GM13976 (cell line): ENCODE results near the gene RBPJ.
A peak's percentile ranks its signal among the peaks of the same experiment; 100 is the strongest.

Experiments
- DNase-seq: peaks from one replicate; pipeline ENCODE4 v3.0.0; 2012; ENCODE audit warnings: low spot score
- CTCF ChIP-seq: IDR thresholded peaks from 2 replicates; pipeline ENCODE4 v1.5.1; 2012; ENCODE audit warnings: borderline replicate concordance, mild to moderate bottlenecking; ENCODE audit not compliant: insufficient read depth; ENCODE audit errors: extremely low read depth, missing control alignments, control extremely low read depth
- in situ Hi-C: fragments of 300-500 bp; cut with MboI; formaldehyde crosslinking; loops from one replicate; pipeline ENCODE4 v1.12.0; 2022; ENCODE audit warnings: low sequenced_read_pairs, mixed read lengths, inconsistent platforms; ENCODE audit not compliant: unreplicated experiment

RBPJ gene

GRCh38 chr4:26452565-26453531 lies 132.0 kb downstream of the RBPJ start:
- no peak for TF ChIP-seq CTCF
- in situ Hi-C loops, result loop anchor here (10.0 to 25.0 kb wide), 2 partner anchors 259 to 552 kb away; no protein-coding TSS in a partner anchor
- DNase-seq, result no peak

GRCh38 chr4:26454961-26455360 lies 134.1 kb downstream of the RBPJ start:
- in situ Hi-C loops, result loop anchor here (10.0 to 25.0 kb wide), 2 partner anchors 257 to 550 kb away; no protein-coding TSS in a partner anchor
- DNase-seq, result no peak
- TF ChIP-seq CTCF, result no peak

- TF ChIP-seq CTCF, result no peak
- in situ Hi-C loops, result loop anchor here (10.0 to 25.0 kb wide), 2 partner anchors 257 to 549 kb away; no protein-coding TSS in a partner anchor
- no peak for DNase-seq
These were observed 134.8 kb downstream of the RBPJ start for GRCh38 chr4:26455571-26455970.

GRCh38 chr4:26457412-26457811 lies 136.6 kb downstream of the RBPJ start:
- no peak for TF ChIP-seq CTCF
- no peak for DNase-seq
- in situ Hi-C loops, result loop anchor here (10.0 to 25.0 kb wide), 2 partner anchors 255 to 547 kb away; no protein-coding TSS in a partner anchor

DNA sequence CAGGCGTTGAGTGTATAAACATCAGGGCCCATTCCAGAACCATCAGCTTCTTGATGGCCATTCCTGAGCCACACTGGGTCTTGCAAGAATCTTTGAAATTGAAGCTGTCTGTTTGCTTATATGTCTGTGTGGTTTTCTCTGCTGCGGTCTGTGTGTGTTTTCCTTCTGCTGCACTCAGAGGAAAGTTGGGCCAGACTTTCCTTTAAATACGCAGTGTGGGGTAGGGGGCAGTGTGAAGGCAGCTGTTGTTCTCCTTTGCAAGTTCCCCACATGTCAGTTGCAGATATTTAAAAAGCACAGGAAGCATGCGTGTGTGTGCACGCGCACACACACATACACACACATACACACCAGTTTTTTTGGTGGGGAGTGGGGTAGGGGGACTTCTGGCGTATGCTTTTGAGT lies 137.3 kb downstream of the RBPJ start:
- no peak for DNase-seq
- no peak for TF ChIP-seq CTCF
- in situ Hi-C loops, result loop anchor here (10.0 to 25.0 kb wide), 2 partner anchors 254 to 547 kb away; no protein-coding TSS in a partner anchor

GRCh38 chr4:26459054-26459755 lies 138.4 kb downstream of the RBPJ start:
- in situ Hi-C loops, result loop anchor here (10.0 to 25.0 kb wide), 2 partner anchors 253 to 546 kb away; no protein-coding TSS in a partner anchor
- peak; percentile 66 for DNase-seq
- peak; percentile 38 for TF ChIP-seq CTCF
